GM20000 (cell line): ENCODE results near the gene MAP2K2.

ENCODE experiments used
- DNase-seq: peaks from one replicate; pipeline ENCODE4 v3.0.0; 2012; ENCODE audit warnings: low spot score
- CTCF ChIP-seq: IDR thresholded peaks from 2 replicates; pipeline ENCODE4 v1.5.1; 2012; ENCODE audit warnings: mild to moderate bottlenecking, control low read depth; ENCODE audit errors: extremely low read depth, missing control alignments

The MAP2K2 gene

GRCh38 chr19:4045597-4046361 is 78.1 kb downstream of the MAP2K2 start:
- no peak for DNase-seq
- no peak for TF ChIP-seq CTCF

- DNase-seq, result no peak
- no peak for TF ChIP-seq CTCF
These were observed 78.9 kb downstream of the MAP2K2 start for GRCh38 chr19:4044990-4045465.

GRCh38 chr19:4043966-4044715 is 79.8 kb downstream of the MAP2K2 start:
- no peak for DNase-seq

GRCh38 chr19:4043401-4043800 is 80.5 kb downstream of the MAP2K2 start:
- no peak for DNase-seq
- TF ChIP-seq CTCF, result no peak

More at GRCh38 chr19:4043966-4044715, 79.8 kb downstream of the MAP2K2 start:
- TF ChIP-seq CTCF, result no peak

- DNase-seq, result no peak
- TF ChIP-seq CTCF, result no peak
These were observed 81.2 kb downstream of the MAP2K2 start for GRCh38 chr19:4042731-4043082.

- no peak for TF ChIP-seq CTCF
- no peak for DNase-seq
These were observed 81.7 kb downstream of the MAP2K2 start for GRCh38 chr19:4042064-4042730.
